HepG2 (cell line): ENCODE data around the gene ZNF25.

Experiments
- KDM1A ChIP-seq: IDR thresholded peaks from 2 replicates; pipeline ENCODE4 v1.6.1; 2016; ENCODE audit warnings: missing compliant biosample characterization
- ZNF484 ChIP-seq: sonication (generic); formaldehyde crosslinking; IDR thresholded peaks from 2 replicates; pipeline ENCODE4 v1.5.1; 2020; ENCODE audit warnings: mild to moderate bottlenecking, low read depth, missing genetic modification reagents, borderline replicate concordance
- ZNF672 ChIP-seq: sonication (generic); formaldehyde crosslinking; IDR thresholded peaks from 2 replicates; pipeline ENCODE4 v1.8.1; 2022; ENCODE audit warnings: missing genetic modification reagents

GRCh38 chr10:38016354-38016753 lies 39.9 kb upstream of the ZNF25 start:
- TF ChIP-seq ZNF672 (CRISPR knock-in tag) (no peak), ZNF484 (CRISPR knock-in tag) (no peak), KDM1A (CRISPR knock-in tag) (no peak)
